ENCODE measurements around the gene GHDC. TPM values are rescaled to one million over a fixed set of nuclear protein-coding genes. Genes with fewer than 3 reads are reported as not detected.
"Not testable (repeated sequence)": the region's sequence is repeated elsewhere in the genome, so short reads cannot be mapped to it uniquely, and the experiment has no call there.

GHDC gene
- 10 to 100 TPM; 19.5 to 24.6 (median 22.8) TPM for total RNA-seq
- 21.2 TPM for total RNA-seq (2013)

GRCh38 chr17:42193969-42194899 is at the start of gene GHDC:
GHDC (minus strand) TSS chr17:42194494; CDS start chr17:42193581, 913 bp downstream.
- H3K9me3 ChIP-seq (ENCODE audit: control insufficient read depth, insufficient read depth, low read length) = no peaks in the 10 kb centered on the region
- H3K27ac ChIP-seq (ENCODE audit: low read length) = peak within 1 kb of the TSS; percentile 72
- peak within 1 kb of the TSS; percentile 97 for H3K4me3 Mint-ChIP-seq
- WGBS (ENCODE audit: insufficient coverage) = 16% methylated on average over 24 of the region's 24 CpGs
- DNase-seq = peak; percentile 81 to 85
- peak within 1 kb of the TSS; percentile 91 for H3K4me3 ChIP-seq (ENCODE audit: low read length)
- H3K27me3 Mint-ChIP-seq (ENCODE audit: low read depth in 2 of 2) = no peaks in the 10 kb centered on the region
- no peaks in the 10 kb centered on the region for H3K9me3 Mint-ChIP-seq
- no peak for TF ChIP-seq CTCF (IDR thresholded peaks at IDR 0.05)
- H3K4me1 Mint-ChIP-seq = peaks cover 15 to 27% of the 10 kb centered on the region in 2 donors
- intact Hi-C loops (cut with micrococcal nuclease) = no loop called here
- H3K27ac Mint-ChIP-seq = peak within 1 kb of the TSS; percentile 90 to 97
- H3K36me3 Mint-ChIP-seq = no peaks in the 10 kb centered on the region
- H3K4me1 ChIP-seq (ENCODE audit: control insufficient read depth, insufficient read depth, low read length) = peaks cover 27% of the 10 kb centered on the region
- no peaks in the 10 kb centered on the region for H3K27me3 ChIP-seq (ENCODE audit: control insufficient read depth, insufficient read depth, low read length)
- H3K36me3 ChIP-seq (ENCODE audit: control insufficient read depth, insufficient read depth, low read length) = peaks cover 3% of the 10 kb centered on the region
- peak; percentile 94 to 99 (median 99) for ATAC-seq

- Mint-ChIP-seq H3K4me3 (no peak overlapping the region), H3K4me1 (peaks cover 25 to 34% of the 10 kb centered on the region in 2 donors), H3K27me3 (ENCODE audit: low read depth in 2 of 2) (no peaks in the 10 kb centered on the region), H3K27ac (peak overlapping the region; percentile 12 to 50), H3K36me3 (no peaks in the 10 kb centered on the region), H3K9me3 (no peaks in the 10 kb centered on the region)
- DNase-seq = no peak
- Histone ChIP-seq H3K9me3 (ENCODE audit: control insufficient read depth, insufficient read depth, low read length) (no peaks in the 10 kb centered on the region), H3K36me3 (ENCODE audit: control insufficient read depth, insufficient read depth, low read length) (no peaks in the 10 kb centered on the region), H3K4me1 (ENCODE audit: control insufficient read depth, insufficient read depth, low read length) (peaks cover 15% of the 10 kb centered on the region), H3K27me3 (ENCODE audit: control insufficient read depth, insufficient read depth, low read length) (no peaks in the 10 kb centered on the region), H3K4me3 (ENCODE audit: low read length) (no peak overlapping the region), H3K27ac (ENCODE audit: low read length) (no peak overlapping the region)
- intact Hi-C loops (cut with micrococcal nuclease) = no loop called here
- peak in 1 of 3 donors; percentile 32 for ATAC-seq
- WGBS (ENCODE audit: insufficient coverage) = 83% methylated on average over 5 of the region's 5 CpGs
- no peak for TF ChIP-seq CTCF (IDR thresholded peaks at IDR 0.05)
Measured at GRCh38 chr17:42243493-42243982, 49.2 kb upstream of the GHDC start.

GRCh38 chr17:42241871-42242270 is 47.6 kb upstream of the GHDC start:
- peak overlapping the region; percentile 5 to 31 for H3K27ac Mint-ChIP-seq
- no peaks in the 10 kb centered on the region for H3K27me3 ChIP-seq (ENCODE audit: control insufficient read depth, insufficient read depth, low read length)
- H3K36me3 ChIP-seq (ENCODE audit: control insufficient read depth, insufficient read depth, low read length) = no peaks in the 10 kb centered on the region
- H3K27ac ChIP-seq (ENCODE audit: low read length) = no peak overlapping the region
- no peak for TF ChIP-seq CTCF (IDR thresholded peaks at IDR 0.05)
- intact Hi-C loops (cut with micrococcal nuclease) = no loop called here
- H3K4me3 ChIP-seq (ENCODE audit: low read length) = no peak overlapping the region
- ATAC-seq (no peak), DNase-seq (no peak)
- H3K9me3 Mint-ChIP-seq = no peaks in the 10 kb centered on the region
- no peaks in the 10 kb centered on the region for H3K27me3 Mint-ChIP-seq (ENCODE audit: low read depth in 2 of 2)
- H3K4me1 Mint-ChIP-seq = peaks cover 15 to 29% of the 10 kb centered on the region in 2 donors
- no peak overlapping the region for H3K4me3 Mint-ChIP-seq
- H3K36me3 Mint-ChIP-seq = no peaks in the 10 kb centered on the region
- no CpG with 5 or more reads among the region's 1 CpG for WGBS (ENCODE audit: insufficient coverage)
- peaks cover 5% of the 10 kb centered on the region for H3K4me1 ChIP-seq (ENCODE audit: control insufficient read depth, insufficient read depth, low read length)
- no peaks in the 10 kb centered on the region for H3K9me3 ChIP-seq (ENCODE audit: control insufficient read depth, insufficient read depth, low read length)

GRCh38 chr17:42240863-42241262 is 46.6 kb upstream of the GHDC start:
- Mint-ChIP-seq H3K27ac (peak overlapping the region; percentile 5 to 31), H3K4me1 (peaks cover 13 to 29% of the 10 kb centered on the region in 2 donors)
- H3K4me3 ChIP-seq (ENCODE audit: low read length); ATAC-seq; H3K36me3 Mint-ChIP-seq; H3K4me3 Mint-ChIP-seq; DNase-seq; H3K27ac ChIP-seq (ENCODE audit: low read length); H3K9me3 ChIP-seq (ENCODE audit: control insufficient read depth, insufficient read depth, low read length); H3K36me3 ChIP-seq (ENCODE audit: control insufficient read depth, insufficient read depth, low read length); H3K27me3 Mint-ChIP-seq (ENCODE audit: low read depth in 2 of 2); H3K9me3 Mint-ChIP-seq; H3K4me1 ChIP-seq (ENCODE audit: control insufficient read depth, insufficient read depth, low read length); H3K27me3 ChIP-seq (ENCODE audit: control insufficient read depth, insufficient read depth, low read length); intact Hi-C loops (cut with micrococcal nuclease): not testable (repeated sequence)
- WGBS (ENCODE audit: insufficient coverage) = 84% methylated on average over 3 of the region's 4 CpGs
